Measurements from ENCODE around the gene MRPL24. TPM values are rescaled to one million over a fixed set of nuclear protein-coding genes. Genes with fewer than 3 reads are reported as not detected.
A peak's percentile ranks its signal among the peaks of the same experiment; 100 is the strongest.

MRPL24 gene
- total RNA-seq, 4 donors from 2014 or later = 48.6 to 90.4 (median 66.2) TPM

DNA sequence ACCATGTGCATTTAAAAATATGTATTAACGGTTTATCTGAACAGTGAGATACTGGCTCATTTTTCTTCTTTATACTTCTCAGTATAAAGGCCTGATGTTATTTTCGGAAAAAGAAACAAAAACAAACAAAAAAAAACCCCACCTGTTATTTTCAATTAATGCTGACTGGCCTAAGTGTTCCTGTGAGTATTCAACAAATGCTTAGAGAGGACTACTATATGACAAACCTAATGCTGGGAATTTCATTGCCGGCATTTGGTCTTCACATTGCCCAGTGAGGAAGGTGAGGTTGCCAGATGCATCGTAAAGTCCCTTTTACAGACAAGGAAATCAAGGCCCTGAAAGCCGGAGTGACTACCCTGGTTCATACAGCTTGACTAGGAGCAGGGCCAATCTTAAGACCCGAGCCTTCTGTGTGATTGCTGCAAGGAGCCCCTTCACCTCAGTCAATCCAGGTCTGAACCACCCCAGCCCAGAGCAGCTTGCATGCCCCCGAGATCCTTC, 599 bp downstream of the MRPL24 start:
- Histone ChIP-seq H3K27ac (peak overlapping the region in 3 of 4 donors; percentile 37 to 90 (median 53)), H3K4me1 (peaks cover 0 to 51% (median 11%) of the 10 kb centered on the region in 4 donors), H3K9me3 (no peaks in the 10 kb centered on the region), H3K27me3 (no peaks in the 10 kb centered on the region), H3K4me3 (peak overlapping the region; percentile 47 to 81 (median 70)), H3K36me3 (peaks cover 0 to 66% (median 15%) of the 10 kb centered on the region in 3 donors)
- TF ChIP-seq POLR2A (IDR thresholded peaks at IDR 0.05) (no peak), EP300 (IDR thresholded peaks at IDR 0.05) (no peak)
- TF ChIP-seq, protein P1, sequence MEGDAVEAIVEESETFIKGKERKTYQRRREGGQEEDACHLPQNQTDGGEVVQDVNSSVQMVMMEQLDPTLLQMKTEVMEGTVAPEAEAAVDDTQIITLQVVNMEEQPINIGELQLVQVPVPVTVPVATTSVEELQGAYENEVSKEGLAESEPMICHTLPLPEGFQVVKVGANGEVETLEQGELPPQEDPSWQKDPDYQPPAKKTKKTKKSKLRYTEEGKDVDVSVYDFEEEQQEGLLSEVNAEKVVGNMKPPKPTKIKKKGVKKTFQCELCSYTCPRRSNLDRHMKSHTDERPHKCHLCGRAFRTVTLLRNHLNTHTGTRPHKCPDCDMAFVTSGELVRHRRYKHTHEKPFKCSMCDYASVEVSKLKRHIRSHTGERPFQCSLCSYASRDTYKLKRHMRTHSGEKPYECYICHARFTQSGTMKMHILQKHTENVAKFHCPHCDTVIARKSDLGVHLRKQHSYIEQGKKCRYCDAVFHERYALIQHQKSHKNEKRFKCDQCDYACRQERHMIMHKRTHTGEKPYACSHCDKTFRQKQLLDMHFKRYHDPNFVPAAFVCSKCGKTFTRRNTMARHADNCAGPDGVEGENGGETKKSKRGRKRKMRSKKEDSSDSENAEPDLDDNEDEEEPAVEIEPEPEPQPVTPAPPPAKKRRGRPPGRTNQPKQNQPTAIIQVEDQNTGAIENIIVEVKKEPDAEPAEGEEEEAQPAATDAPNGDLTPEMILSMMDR (IDR thresholded peaks at IDR 0.05) = no peak
- DNase-seq (ENCODE audit: low spot score in 2 of 2) = no peak
- 18% methylated on average over 7 of the region's 7 CpGs for WGBS, 2 donors

DNA sequence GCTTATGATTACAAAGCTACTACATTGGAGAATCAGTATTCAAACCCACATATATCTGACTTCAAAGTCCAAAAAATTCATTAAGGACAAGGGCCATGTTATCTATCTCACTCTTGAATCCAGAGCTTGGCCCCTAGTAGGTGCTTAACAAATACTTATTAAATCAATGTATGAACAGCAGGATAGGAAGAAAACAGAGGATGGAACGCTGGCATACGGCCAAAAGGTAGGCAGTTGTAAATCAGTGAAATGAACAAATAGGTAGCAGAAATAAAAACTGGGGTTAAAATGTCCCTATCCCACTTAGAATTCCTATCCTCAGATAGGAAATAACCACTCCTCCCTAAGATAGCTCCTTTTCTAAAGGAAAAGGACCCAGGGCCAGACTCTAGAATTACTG, 2.0 kb downstream of the MRPL24 start:
- Histone ChIP-seq H3K9me3 (no peaks in the 10 kb centered on the region), H3K36me3 (peaks cover 0 to 60% (median 12%) of the 10 kb centered on the region in 3 donors), H3K27ac (no peak overlapping the region), H3K27me3 (no peaks in the 10 kb centered on the region), H3K4me1 (peaks cover 0 to 37% (median 11%) of the 10 kb centered on the region in 4 donors), H3K4me3 (no peak overlapping the region)
- TF ChIP-seq POLR2A (IDR thresholded peaks at IDR 0.05) (no peak), EP300 (IDR thresholded peaks at IDR 0.05) (no peak)
- TF ChIP-seq, protein P1 (IDR thresholded peaks at IDR 0.05) = no peak
- WGBS, 2 donors = 80 to 84% methylated on average over 2 of the region's 2 CpGs
- no peak for DNase-seq (ENCODE audit: low spot score in 2 of 2)

DNA sequence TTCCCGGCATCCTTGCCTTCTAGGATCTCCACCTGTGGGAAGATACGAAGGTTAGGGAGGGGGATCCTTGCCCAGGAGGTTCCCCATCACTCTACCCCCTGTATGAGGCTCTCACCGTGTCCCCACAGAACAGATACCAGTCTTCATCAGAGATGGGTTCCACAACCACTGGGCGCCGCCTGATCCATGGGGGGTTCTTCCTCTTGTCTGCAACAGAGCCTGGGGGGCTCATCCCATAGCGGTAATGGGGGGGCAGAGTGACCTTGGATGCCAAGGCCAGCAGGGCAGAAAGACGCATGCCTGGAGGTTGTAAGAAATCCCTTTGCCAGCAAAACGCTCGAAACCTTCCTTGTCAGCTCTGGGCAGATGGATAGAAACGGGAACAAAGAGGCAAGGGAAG, 2.5 kb downstream of the MRPL24 start:
- H3K27me3 ChIP-seq = no peaks in the 10 kb centered on the region
- H3K36me3 ChIP-seq = peaks cover 0 to 60% (median 9%) of the 10 kb centered on the region in 3 donors
- WGBS, 2 donors = 83 to 87% methylated on average over 10 of the region's 10 CpGs
- no peak overlapping the region for H3K4me3 ChIP-seq
- peaks cover 0 to 32% (median 11%) of the 10 kb centered on the region in 4 donors for H3K4me1 ChIP-seq
- no peak overlapping the region for H3K27ac ChIP-seq
- TF ChIP-seq EP300 (IDR thresholded peaks at IDR 0.05) (no peak), POLR2A (IDR thresholded peaks at IDR 0.05) (no peak)
- TF ChIP-seq, protein P1 (IDR thresholded peaks at IDR 0.05) = no peak
- DNase-seq (ENCODE audit: low spot score in 2 of 2) = no peak
- H3K9me3 ChIP-seq = no peaks in the 10 kb centered on the region

DNA sequence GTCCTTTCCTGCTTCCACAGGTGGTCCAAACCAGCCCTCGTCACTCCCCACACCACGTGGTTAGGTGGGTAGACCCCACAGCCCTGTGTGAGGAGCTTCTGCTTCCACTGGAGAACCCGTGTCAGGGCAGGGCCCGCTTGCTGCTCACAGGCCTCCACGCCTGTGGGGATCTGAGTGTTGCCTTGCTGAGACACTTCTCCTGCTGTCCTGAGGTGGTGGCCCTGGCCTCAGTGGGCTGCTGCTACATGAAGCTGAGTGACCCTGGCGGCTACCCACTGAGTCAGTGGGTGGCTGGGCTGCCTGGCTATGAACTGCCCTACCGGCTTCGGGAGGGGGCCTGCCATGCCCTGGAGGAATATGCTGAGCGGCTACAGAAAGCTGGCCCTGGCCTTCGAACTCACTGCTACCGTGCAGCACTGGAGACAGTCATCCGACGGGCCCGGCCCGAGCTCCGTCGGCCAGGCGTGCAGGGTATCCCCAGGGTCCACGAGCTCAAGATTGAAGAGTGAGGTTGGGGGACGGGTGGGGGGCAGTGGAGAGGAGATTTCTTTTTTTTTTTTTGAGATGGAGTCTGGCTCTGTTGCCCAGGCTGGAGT, 6.8 kb downstream of the MRPL24 start:
- no peak for DNase-seq (ENCODE audit: low spot score in 2 of 2)
- Histone ChIP-seq H3K27me3 (no peaks in the 10 kb centered on the region), H3K36me3 (peaks cover 0 to 66% (median 3%) of the 10 kb centered on the region in 3 donors), H3K4me1 (peaks cover 0 to 18% (median 4%) of the 10 kb centered on the region in 4 donors), H3K27ac (no peak overlapping the region), H3K4me3 (no peak overlapping the region), H3K9me3 (no peaks in the 10 kb centered on the region)
- 86 to 92% methylated on average over 19 to 20 of the region's 20 CpGs for WGBS, 2 donors
- TF ChIP-seq, protein P1 (IDR thresholded peaks at IDR 0.05) = no peak
- no peak for TF ChIP-seq EP300 (IDR thresholded peaks at IDR 0.05)
- TF ChIP-seq POLR2A (IDR thresholded peaks at IDR 0.05) = no peak
